Measurements from ENCODE around the gene SOX8.

Gene SOX8

DNA sequence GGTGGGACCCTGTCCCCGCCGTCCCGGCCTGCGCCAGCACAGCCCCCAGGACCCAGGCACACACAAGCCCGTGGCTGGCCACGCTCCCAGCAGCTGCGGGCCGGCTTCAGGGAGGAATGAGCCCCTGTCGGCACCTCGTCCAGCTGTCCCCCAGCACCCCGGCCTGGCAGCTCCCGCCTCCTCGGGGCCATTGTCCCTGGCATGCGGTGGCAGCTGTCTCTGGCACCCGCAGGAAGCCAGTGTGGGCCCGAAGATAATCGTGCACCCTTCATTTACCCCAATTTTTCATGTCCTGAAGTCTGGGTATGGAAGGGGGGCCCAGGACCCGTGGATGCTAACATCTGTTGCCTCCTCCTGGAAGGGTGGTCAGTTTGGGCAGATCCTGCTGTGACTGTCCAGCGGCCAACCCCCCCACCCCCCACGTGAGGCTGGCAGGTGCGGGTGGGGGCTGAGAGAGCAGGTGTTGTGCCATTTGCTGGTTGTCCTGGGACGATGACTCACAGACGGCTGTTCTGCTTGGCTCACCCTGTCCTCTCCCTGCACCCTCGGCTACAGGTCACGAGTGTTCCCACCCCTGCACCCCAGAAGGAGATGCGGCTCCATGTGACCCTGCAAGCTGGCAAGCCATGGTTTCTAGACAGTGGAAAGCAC, 6.8 kb upstream of the SOX8 start:
- DNase-seq, result no peak

DNA sequence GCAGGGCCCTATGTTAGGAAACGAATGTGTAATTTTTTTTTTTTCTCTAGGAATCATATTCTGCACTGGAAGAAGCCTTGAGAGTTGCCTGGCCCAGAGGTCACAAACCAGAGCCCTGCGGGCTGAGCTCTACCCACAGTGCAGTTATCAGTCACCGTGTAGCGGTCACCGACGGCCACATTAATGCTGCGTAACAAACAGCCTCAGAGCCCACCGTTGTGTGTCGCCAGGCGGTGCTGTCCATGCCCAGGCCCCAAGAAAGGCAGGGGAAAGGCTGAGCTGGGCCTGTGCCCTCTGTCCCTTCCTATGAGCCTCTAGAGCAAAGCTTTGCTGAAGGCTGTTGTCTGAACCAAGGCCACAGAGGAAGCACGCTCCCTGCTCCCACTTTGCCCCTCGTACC, 6.3 kb upstream of the SOX8 start:
- DNase-seq, result no peak

DNA sequence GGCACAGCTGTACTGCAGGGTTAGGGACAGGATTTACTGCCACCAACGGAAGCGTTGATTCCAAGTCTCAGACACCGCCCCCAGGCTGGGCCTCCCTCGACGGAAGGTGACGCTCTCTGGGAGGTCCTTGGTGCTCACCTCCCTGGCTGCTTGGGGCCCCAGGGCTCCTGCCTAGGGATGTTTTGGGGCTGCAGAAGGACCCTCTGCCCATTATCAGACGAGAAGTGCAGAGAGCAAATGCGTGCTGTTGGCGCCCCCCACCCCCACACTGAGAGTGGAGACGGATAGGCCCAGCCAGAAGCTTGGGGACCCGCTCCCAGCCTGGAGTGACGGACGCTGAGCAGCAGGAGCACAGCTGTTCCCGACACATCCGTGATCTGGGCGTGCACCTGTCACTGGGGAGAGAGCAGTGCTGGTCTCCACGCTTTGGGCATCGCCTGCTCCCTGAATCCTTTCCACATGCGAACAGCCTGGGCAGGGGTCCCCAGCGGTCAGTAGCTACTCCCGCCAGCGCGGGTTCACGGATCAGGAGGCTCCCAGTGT, 5.1 kb upstream of the SOX8 start:
- DNase-seq, result peak; percentile 19

DNA sequence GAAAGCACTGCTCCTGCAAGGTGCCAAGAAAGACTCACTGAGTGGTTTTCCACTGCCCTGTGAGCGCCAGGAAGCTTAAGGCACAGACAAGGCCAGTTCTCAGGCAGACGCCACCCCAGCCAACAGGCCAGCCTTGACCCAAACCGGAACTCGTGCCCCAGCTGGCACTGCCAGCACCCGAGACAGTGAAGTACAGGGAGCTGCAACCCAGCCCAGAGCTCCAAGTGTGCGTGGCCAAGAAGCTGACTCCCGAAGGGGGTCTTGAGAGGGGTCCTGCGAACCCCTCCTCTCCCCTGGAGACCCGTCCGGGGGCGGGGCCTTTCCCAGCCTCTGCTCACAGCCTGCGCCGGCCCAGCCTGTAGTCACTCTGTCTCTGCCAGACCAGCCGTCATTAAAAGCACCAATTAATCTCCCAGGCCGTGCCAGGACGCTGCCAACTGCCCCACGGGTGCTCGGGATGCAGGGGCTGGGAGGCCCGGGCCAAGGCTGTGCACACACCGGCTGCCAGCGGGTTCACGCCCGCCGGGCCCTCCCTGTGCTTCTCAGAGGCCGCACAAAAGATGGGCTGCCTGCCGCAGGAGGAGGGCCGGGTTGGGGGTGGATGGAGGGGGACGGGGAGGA, 4.4 kb upstream of the SOX8 start:
- no peak for DNase-seq

DNA sequence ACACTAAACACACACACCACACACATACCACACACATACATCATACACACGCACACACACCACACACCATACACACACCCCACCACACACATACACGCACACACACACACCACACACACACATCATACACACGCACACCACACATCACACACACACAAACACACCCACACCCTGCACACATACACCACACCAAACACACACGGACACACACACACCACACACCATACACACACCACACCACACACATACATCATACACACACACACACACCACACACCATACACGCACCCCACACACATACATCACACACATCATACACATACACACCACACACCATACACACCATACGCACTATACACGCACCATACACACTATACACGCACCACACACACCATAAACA, 3.7 kb upstream of the SOX8 start:
- DNase-seq, result no peak

DNA sequence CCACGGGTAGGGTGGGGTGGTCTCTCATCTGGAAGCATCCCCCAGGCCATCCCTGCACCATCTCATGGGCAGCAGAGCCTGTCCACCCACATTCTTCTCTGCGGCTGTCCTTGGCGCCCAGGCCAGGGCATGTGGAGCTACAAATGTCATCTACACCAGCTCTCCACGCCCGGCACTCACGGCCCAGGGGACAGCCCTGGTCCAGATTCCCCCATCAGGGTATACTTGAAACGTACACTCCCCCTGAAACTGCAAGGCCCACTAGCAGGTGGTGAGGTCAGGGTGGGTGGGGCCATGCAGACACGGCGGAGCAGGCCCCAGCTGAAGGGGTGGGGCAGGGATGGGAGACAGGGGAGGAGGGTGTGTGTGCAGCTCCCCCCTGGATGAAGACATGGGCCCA, 3.2 kb upstream of the SOX8 start:
- no peak for DNase-seq

DNA sequence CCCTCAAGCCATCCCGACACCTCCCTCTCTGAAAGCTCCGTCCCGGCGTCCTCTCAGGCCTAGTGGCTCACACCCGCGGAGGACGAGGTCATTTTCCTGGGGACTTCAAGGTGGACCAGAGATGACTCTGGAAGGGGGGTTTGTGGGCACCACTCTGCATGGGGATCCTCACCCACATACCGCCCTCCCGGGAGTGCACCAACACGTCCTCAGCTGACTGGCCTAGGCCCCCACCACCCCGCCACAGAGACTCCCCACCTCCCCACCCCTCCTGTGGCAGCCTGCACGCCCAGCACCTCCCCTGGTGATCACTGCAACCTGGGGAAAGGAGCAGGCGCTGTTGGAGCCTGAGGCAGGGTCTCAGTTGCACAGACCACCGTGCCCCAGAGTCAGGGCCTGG, 2.4 kb upstream of the SOX8 start:
- no peak for DNase-seq

DNA sequence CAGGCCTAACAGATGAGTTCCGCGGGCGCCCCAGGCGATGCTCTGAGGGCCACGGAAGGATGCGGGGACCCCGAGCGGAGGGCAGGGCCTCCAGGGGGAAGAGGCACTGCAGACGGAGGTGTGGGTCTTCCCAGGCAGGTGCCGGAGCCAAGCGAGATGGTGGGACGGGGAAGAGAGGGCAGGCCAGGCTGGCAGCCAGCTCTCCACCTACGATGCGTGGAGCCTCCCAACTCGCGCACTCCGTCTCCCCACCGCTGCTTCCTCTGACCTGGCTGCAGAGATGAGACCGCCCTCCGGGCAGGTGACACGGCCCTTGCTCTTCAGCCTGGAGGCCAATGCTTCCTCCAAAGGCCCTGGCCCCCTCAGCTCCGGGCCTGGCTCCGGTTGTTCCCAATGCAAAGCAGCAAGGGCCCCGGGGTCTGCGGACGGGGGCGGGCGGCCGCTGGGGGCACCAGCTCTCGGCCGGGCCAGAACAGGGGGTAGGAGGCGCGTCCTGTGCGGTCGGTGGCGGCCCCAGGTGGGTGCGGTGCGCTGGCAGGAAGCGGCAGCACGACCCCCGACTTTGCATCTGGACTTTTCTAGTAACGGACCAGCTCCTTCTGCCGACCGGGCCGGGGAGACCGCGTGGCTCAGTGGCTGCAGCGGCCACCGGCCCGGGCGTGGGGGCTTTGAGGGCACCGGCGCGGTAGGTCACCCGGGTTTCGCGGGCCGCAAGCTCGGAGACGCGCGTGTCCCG, 1.5 kb upstream of the SOX8 start:
- no peak for DNase-seq

DNA sequence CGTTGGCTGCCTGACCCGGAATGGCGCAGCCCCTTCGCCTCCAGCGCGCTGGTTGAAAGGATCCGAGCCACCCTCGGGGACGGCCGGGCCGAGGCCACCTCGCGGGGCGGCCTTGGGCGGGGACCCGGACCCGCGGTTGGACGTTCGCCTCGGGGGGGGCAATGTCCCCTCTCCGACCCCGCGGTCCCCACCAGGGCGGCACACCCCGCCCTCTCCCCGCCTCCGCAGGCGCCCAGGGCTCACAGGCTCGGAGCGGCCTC, 1.0 kb upstream of the SOX8 start:
- no peak for DNase-seq

DNA sequence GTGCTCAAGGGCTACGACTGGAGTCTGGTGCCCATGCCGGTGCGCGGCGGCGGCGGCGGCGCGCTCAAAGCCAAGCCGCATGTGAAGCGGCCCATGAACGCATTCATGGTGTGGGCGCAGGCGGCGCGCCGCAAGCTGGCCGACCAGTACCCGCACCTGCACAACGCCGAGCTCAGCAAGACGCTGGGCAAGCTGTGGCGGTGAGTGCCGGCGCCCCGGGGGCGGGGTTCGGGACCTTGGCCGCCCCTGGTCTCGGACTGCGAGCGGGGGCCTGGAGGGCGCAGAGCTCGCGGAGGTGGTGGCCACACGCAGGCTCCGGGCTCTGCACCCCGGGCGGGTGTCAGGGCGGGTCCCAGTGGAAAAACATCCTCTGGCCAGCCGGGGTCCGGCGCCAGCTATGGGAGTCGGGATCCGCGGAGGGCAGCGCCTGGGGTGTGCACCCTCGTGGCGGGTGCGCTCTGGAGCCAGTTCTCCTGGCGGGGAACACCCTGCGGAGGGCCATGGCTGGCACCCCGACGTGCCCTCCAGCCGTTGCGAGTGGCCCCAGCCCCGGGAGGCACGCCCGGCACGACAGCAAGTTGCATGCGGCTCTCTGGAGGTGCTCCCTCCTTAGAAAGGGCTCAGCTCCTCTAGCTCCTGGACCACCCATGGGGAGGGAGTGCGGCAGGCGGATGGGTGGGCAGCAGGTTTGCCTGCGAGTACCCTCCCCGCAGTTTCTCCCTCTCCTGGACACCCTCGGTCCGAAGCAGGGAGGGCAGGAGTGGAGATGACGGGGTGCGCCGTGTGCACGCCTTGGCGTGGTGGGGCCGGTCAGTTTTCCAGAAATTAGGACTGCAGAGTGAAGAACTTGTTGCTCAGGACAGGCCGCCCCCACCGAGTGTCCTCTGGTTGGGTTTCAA, 824 bp downstream of the SOX8 start:
- DNase-seq, result no peak

DNA sequence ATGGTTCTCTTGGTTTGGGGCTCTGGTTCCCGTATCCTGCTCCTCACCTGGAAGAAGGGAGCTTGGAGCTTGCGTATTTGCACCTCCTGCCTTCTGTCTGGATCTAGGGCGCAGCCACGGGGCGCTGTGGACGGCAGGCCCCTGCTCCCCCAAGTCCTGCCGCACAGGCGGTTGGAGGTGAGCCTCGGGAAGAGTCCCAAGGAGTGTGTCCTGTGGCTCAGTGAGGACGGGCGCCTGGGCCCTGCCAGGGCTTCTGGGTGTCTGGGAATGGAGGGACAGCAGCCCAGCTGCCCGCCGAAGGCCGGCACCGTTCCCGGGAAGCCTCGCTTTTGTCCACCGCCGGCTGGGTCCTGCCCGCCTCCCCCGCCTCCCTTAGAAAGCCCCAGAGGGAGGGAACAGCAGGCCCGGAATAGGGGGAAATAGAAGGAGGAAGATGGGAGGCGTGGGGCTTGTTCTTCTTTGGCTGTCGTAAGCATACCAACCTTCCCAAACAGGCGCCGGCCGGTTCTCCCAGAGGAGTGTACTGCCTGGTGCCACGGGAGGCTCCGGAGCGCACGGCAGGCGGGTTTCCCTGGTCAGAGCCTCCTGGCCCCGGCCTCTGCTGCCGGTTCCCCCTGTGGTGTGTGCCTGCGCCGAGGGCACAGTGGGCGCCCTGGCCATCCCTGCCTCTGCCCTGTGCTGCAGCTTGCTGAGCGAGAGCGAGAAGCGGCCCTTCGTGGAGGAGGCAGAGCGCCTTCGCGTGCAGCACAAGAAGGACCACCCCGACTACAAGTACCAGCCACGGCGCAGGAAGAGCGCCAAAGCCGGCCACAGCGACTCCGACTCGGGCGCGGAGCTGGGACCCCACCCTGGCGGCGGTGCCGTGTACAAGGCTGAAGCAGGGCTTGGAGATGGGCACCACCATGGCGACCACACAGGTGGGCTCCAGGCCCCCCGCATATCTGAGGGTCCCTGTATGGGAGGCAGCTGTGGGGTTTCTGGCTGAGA, 1.8 kb downstream of the SOX8 start:
- no peak for DNase-seq

DNA sequence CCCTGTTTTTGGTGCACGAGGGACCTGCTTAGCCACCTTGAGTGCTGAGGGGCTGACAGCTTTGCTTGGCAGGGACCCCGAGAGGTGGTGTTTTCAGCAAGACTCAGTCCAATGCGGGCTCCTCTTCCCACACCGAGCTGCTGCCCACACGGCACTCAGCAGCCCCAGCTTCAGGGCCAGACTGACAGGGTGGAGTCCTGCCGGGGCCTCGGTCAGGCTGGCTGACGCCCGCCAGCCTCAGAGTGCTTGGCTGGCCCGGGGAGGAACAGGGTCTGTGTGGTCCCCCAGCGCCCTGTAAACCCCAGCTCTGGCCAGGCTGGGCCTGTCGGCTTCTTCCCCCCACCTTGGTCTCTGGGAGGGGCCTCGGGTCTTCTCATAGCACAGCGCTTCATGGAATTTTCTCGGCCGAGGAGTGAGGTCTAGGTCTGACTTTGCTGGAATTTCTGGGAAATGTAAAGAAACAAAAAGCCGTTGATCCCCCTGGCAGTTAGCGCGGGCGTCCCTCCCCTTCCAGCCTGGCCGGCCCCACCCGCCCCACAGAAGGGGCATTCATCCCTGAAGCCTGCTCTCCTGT, 2.6 kb downstream of the SOX8 start:
- no peak for DNase-seq

DNA sequence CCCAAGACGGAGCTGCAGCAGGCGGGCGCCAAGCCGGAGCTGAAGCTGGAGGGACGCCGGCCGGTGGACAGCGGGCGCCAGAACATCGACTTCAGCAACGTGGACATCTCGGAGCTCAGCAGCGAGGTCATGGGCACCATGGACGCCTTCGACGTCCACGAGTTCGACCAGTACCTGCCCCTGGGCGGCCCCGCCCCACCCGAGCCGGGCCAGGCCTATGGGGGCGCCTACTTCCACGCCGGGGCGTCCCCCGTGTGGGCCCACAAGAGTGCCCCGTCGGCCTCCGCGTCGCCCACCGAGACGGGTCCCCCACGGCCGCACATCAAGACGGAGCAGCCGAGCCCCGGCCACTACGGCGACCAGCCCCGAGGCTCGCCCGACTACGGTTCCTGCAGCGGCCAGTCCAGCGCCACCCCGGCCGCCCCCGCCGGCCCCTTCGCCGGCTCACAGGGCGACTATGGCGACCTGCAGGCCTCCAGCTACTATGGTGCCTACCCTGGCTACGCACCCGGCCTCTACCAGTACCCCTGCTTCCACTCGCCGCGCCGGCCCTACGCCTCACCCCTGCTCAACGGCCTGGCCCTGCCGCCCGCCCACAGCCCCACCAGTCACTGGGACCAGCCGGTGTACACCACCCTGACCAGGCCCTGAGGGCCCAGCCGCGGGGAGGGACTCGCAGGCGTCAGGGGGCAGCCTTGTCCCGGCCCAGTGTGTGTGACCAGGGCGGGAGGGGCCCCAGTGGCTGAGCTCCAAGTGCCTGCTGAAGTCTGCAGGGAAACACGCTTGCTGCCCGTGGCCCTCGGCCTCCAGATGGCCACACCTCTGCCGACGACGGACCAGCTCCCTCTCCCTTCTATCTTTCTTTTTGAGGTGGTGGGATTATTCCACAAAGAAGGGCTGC, 3.4 kb downstream of the SOX8 start:
- DNase-seq, result no peak

DNA sequence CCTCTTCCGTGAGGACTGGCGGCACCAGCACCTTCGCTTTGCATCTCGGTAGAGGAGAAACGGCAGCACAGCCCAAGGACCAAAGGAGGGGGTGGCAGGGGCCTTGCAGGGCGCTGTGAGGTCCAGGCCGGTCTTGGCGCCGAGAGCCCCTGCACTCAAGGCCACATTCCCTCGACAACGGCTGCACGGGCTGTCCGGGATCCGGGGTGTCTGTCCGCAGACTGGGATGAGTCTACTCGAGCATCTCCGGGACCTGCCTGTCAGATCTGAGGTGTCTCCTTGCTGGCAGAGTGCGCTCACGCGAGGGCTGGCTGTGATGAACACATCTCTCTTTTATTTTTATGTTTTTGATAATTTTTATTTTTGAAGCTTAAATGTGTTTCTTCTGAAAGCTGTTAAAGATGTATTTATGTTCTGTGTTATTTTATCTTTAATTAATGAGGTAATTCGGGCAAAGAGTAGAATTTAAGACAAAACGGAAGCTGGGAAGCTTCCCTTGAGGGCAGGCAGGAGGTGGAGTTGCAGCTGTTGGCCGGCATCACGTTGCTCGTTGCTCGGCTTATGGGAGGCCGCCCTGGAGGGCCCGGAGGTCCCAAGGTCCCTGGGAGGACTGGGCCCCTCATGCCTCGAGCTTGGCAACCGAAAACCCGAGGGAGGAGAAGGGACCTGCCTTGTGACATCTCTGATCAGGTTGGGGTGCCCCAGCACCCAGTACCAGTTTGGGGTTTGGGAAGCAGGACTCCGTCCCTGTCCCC, 4.3 kb downstream of the SOX8 start:
- no peak for DNase-seq

DNA sequence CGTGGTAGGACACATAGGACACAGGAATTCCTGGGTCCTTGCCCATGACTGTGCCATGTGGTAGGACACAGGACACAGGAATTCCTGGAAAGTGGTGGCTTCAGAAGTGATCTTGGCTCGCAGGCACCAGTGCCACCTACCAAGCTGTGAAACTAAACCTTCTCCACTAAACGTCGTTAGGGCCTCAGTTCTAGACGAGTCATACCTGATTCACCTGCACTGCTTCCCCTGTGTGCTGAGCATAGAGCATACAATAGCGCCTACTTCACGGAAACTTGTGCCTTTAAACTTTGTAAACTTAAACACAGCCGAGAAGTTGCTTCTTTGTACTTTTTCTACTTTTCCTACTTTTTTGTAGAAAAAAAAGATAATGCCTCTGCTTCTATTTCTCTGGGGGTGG, 4.8 kb downstream of the SOX8 start:
- DNase-seq, result no peak

DNA sequence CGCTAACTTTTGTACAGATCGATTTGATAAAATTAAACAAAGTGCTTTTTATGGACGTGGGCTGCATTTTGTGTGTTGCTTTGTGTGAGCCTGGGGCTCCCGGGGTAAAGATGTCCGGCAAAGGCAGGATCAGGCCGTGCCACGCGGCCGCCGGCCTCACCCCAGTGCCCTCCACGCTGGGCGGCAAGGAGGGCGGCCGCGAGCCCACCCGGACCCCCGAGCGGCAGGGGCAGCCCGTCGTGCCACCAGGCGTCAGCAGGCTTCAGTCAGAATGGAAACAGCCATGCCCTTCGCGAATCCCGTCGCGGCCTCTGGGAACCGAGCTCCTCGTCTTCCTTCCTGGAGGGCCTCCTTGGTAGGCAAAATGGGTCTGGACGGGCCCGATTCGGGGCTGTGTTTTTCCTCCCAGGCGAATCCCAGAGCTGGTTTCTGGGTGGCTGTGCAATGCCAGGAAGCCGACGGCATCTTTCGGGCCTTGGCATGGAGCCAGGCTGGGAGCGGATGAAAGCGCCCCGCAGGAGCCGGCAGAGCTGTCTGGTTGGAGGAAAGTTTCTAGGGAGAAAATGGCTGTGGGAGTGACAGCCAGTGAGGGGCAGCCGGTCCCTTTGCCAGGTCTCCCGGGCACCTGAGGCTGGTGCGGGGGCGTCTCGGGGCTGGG, 5.5 kb downstream of the SOX8 start:
- DNase-seq, result no peak

DNA sequence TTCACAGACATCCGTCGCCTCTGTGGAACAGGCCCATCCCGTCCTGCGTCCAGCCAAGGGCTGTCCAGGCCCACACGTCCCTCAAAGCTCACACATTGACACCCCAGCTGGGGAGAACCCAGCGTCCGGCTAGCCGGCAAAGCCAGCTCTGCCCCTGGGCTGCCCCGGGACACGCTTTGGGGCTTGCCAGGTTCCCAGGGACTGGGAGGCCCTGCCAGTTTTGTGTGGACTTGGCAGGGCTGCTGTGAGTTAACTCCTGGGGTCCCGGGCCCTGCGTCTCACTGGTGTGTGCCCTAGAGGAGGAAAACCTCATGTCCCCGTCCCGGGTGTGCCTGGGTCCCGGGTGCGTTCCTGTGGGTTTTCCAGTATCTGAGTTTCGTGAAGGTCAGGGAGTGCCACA, 6.3 kb downstream of the SOX8 start:
- DNase-seq, result no peak

DNA sequence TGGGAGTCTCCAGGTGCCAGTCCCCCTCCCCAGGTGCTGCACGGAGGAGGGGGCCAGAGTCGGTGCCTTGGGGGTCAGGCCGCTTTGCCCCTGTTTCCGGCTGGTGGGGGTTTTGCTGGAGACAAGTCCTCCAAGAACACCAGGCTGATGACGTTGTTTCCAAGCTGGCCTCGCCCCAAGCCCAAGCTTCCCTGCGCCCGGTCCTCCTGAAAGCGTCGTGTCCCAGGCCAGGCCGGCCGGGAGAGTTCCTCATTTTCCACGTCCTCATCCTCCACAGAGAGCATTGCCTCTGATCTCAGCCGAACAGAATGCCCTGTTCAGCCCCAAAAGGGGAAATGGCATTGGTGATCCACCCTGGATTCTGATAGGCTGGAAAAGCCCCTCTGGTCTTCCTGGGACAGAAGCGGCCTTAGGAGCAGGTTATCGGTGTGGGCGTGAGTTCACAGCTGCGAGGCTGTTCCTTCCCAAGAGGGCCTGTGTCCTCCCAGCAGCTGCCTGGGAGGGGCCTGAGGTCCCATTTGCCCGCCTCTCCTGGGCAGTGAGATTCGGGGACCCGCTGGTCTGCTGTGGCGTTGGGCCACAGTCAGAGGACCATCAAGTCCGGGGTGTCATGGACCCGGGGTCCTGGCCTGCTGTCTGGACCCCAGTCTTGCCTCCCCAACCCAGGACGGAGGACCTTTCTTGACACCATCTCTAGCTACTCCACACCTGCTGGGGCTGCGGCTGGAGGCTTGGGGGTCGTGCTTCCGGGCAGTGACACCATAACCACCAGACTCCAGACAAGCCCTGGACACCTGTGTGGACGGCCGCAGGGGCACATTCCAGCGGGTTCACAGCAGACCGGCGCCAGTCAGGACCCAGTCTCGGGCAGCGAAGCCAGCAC, 7.1 kb downstream of the SOX8 start:
- DNase-seq, result no peak
